ENCODE results near the gene NAA15.
"Not testable (repeated sequence)": the region's sequence is repeated elsewhere in the genome, so short reads cannot be mapped to it uniquely, and the experiment has no call there.

Gene NAA15

GRCh38 chr4:139301113-139301820, at the start of gene NAA15:
NAA15 (plus strand) TSS chr4:139301505; CDS start chr4:139301778, 273 bp downstream.
- peak; percentile 98 for DNase-seq

GRCh38 chr4:139253046-139253445, 48.3 kb upstream of the NAA15 start:
- no peak for DNase-seq

- DNase-seq = no peak
Measured at GRCh38 chr4:139253713-139254112, 47.6 kb upstream of the NAA15 start.

- not testable (repeated sequence) for DNase-seq
Measured at GRCh38 chr4:139255581-139255980, 45.7 kb upstream of the NAA15 start.

GRCh38 chr4:139256349-139256748, 45.0 kb upstream of the NAA15 start:
- no peak for DNase-seq

- no peak for DNase-seq
Measured at GRCh38 chr4:139265654-139266053, 35.7 kb upstream of the NAA15 start.

- DNase-seq = no peak
Measured at GRCh38 chr4:139266208-139266582, 35.1 kb upstream of the NAA15 start.

- peak; percentile 66 for DNase-seq
Measured at GRCh38 chr4:139266583-139267257, 34.6 kb upstream of the NAA15 start.

- DNase-seq = no peak
Measured at GRCh38 chr4:139267301-139267700, 34.0 kb upstream of the NAA15 start.

- no peak for DNase-seq
Measured at GRCh38 chr4:139273835-139274234, 27.5 kb upstream of the NAA15 start.

GRCh38 chr4:139274790-139275189, 26.5 kb upstream of the NAA15 start:
- DNase-seq = no peak

GRCh38 chr4:139275281-139275735, 26.0 kb upstream of the NAA15 start:
- no peak for DNase-seq

GRCh38 chr4:139278485-139278884, 22.8 kb upstream of the NAA15 start:
- DNase-seq = no peak

GRCh38 chr4:139278912-139279759, 22.2 kb upstream of the NAA15 start:
- peak; percentile 7 for DNase-seq

GRCh38 chr4:139279760-139280620, 21.3 kb upstream of the NAA15 start, which contains the start of gene MGARP:
MGARP (minus strand) TSS chr4:139280225; CDS start chr4:139280158, 67 bp downstream.
- DNase-seq = peak; percentile 27

GRCh38 chr4:139282065-139282720, 19.1 kb upstream of the NAA15 start:
- DNase-seq = no peak

GRCh38 chr4:139282721-139283075, 18.6 kb upstream of the NAA15 start:
- no peak for DNase-seq

- DNase-seq = no peak
Measured at GRCh38 chr4:139286186-139286698, 15.1 kb upstream of the NAA15 start.

- DNase-seq = peak; percentile 100
Measured at GRCh38 chr4:139295206-139295941, 5.9 kb upstream of the NAA15 start.

- no peak for DNase-seq
Measured at GRCh38 chr4:139295942-139296299, 5.4 kb upstream of the NAA15 start.

GRCh38 chr4:139297001-139297410, 4.3 kb upstream of the NAA15 start:
- DNase-seq = no peak
